ENCODE data around the gene BCO2.

The BCO2 gene

GRCh38 chr11:112226062-112226830, 50.9 kb downstream of the BCO2 start, which contains the start of gene PTS:
PTS (plus strand) TSS chr11:112226428; CDS start chr11:112226444, 16 bp downstream.
- CTCF ChIA-PET: interaction anchor here (0.8 kb wide), 2 partner anchors 54 to 773 kb away, joined by 3 read pairs; no protein-coding TSS in a partner anchor
- POLR2A ChIA-PET (ENCODE audit: low non-redundant PET): interaction anchor here (0.5 kb wide), 1 partner anchor 895 kb away, joined by 3 read pairs; no protein-coding TSS in a partner anchor

GRCh38 chr11:112226831-112227401, 51.6 kb downstream of the BCO2 start:
- H3K27ac ChIP-seq: peak overlapping the region; percentile 90
- DNase-seq (ENCODE audit: low spot score): peak; percentile 41
- TF ChIP-seq CTCF (conservative IDR thresholded peaks at IDR 0.05; ENCODE audit: low read depth): no peak
- POLR2A ChIA-PET (ENCODE audit: low non-redundant PET): no interaction called here
- CTCF ChIA-PET: interaction anchor here (0.8 kb wide), 1 partner anchor 54 kb away, joined by 3 read pairs; no protein-coding TSS in a partner anchor

More at GRCh38 chr11:112226062-112226830, 50.9 kb downstream of the BCO2 start, which contains the start of gene PTS:
- peak; percentile 96 for DNase-seq (ENCODE audit: low spot score)
- TF ChIP-seq CTCF (conservative IDR thresholded peaks at IDR 0.05; ENCODE audit: low read depth): no peak
- H3K27ac ChIP-seq: peak within 1 kb of the TSS; percentile 90

- H3K27ac ChIP-seq: peak overlapping the region; percentile 90
These were observed 52.2 kb downstream of the BCO2 start for GRCh38 chr11:112227471-112227870.

GRCh38 chr11:112228706-112229105, 53.4 kb downstream of the BCO2 start:
- POLR2A ChIA-PET (ENCODE audit: low non-redundant PET): no interaction called here
- CTCF ChIA-PET: interaction anchor here (1.2 to 1.6 kb wide), 2 partner anchors 51 to 52 kb away, joined by 3 to 18 read pairs; no protein-coding TSS in a partner anchor
- no peak for TF ChIP-seq CTCF (conservative IDR thresholded peaks at IDR 0.05; ENCODE audit: low read depth)
- no peak overlapping the region for H3K27ac ChIP-seq
- no peak for DNase-seq (ENCODE audit: low spot score)

More at GRCh38 chr11:112227471-112227870, 52.2 kb downstream of the BCO2 start:
- CTCF ChIA-PET: interaction anchor here (1.2 kb wide), 1 partner anchor 53 kb away, joined by 3 read pairs; no protein-coding TSS in a partner anchor
- no peak for DNase-seq (ENCODE audit: low spot score)
- POLR2A ChIA-PET (ENCODE audit: low non-redundant PET): no interaction called here
- no peak for TF ChIP-seq CTCF (conservative IDR thresholded peaks at IDR 0.05; ENCODE audit: low read depth)

- CTCF ChIA-PET: interaction anchor here (0.7 to 1.6 kb wide), 2 partner anchors 51 to 287 kb away, joined by 3 to 18 read pairs; no protein-coding TSS in a partner anchor
- DNase-seq (ENCODE audit: low spot score): no peak
- TF ChIP-seq CTCF (conservative IDR thresholded peaks at IDR 0.05; ENCODE audit: low read depth): no peak
- no peak overlapping the region for H3K27ac ChIP-seq
- POLR2A ChIA-PET (ENCODE audit: low non-redundant PET): no interaction called here
These were observed 53.8 kb downstream of the BCO2 start for GRCh38 chr11:112229159-112229558.

GRCh38 chr11:112229746-112230433, 54.6 kb downstream of the BCO2 start:
- no peak overlapping the region for H3K27ac ChIP-seq
- POLR2A ChIA-PET (ENCODE audit: low non-redundant PET): no interaction called here
- CTCF ChIA-PET: interaction anchor here (0.7 to 1.6 kb wide), 2 partner anchors 51 to 287 kb away, joined by 3 to 18 read pairs; no protein-coding TSS in a partner anchor
- TF ChIP-seq CTCF (conservative IDR thresholded peaks at IDR 0.05; ENCODE audit: low read depth): no peak
- no peak for DNase-seq (ENCODE audit: low spot score)
